Parathyroid adenoma (tissue), 2 donors: ENCODE measurements around the gene TMEM106B.
A peak's percentile ranks its signal among the peaks of the same experiment; 100 is the strongest.

Source experiments
- H2AFZ ChIP-seq: fragments of 300-600 bp; sonication (generic); one replicate; pipeline ENCODE4 v1.7.0; 2017; ENCODE audit warnings: antibody characterized with exemption, mild to moderate bottlenecking
- H3K27ac ChIP-seq: fragments of 300-600 bp; sonication (generic); one replicate; pipeline ENCODE4 v1.7.0; 2017
- H3K27me3 ChIP-seq: fragments of 300-600 bp; sonication (generic); one replicate; pipeline ENCODE4 v1.7.0; 2017; ENCODE audit warnings: low read length; ENCODE audit not compliant: control insufficient read depth, insufficient read depth
- H3K36me3 ChIP-seq: fragments of 300-600 bp; sonication (generic); one replicate; pipeline ENCODE4 v1.7.0; 2017; ENCODE audit warnings: low read length; ENCODE audit not compliant: control insufficient read depth, insufficient read depth
- H3K4me1 ChIP-seq: fragments of 300-600 bp; sonication (generic); one replicate; pipeline ENCODE4 v1.7.0; 2017; ENCODE audit warnings: control low read depth
- H3K4me2 ChIP-seq: fragments of 300-600 bp; sonication (generic); one replicate; pipeline ENCODE4 v1.7.0; 2017; ENCODE audit warnings: low read length
- H3K4me3 ChIP-seq: fragments of 300-600 bp; sonication (generic); one replicate; pipeline ENCODE4 v1.7.0; 2017; ENCODE audit warnings: low read depth, low read length
- H3K79me2 ChIP-seq: fragments of 300-600 bp; sonication (generic); one replicate; pipeline ENCODE4 v1.7.0; 2017; ENCODE audit warnings: control low read depth
- H3K9ac ChIP-seq: fragments of 300-600 bp; sonication (generic); one replicate; pipeline ENCODE4 v1.7.0; 2017; ENCODE audit warnings: mild to moderate bottlenecking
- H3K9me3 ChIP-seq: fragments of 300-600 bp; sonication (generic); one replicate; pipeline ENCODE4 v1.7.0; 2017; ENCODE audit warnings: low read length; ENCODE audit not compliant: control insufficient read depth
- TF ChIP-seq, protein P1 (sequence below): fragments of 300-600 bp; sonication (generic); IDR thresholded peaks from one replicate; pipeline ENCODE4 v1.7.0; 2017; ENCODE audit warnings: antibody characterized with exemption, mild to moderate bottlenecking
- donor health status: primary hyperparathyroidism.

TMEM106B gene

GRCh38 chr7:12174931-12175330 is 36.2 kb upstream of the TMEM106B start:
- Histone ChIP-seq H3K4me2 (no peak overlapping the region), H3K9ac (no peak overlapping the region), H3K27me3 (no peaks in the 10 kb centered on the region), H3K4me3 (no peak overlapping the region), H3K4me1 (no peaks in the 10 kb centered on the region), H3K36me3 (no peaks in the 10 kb centered on the region), H3K27ac (no peak overlapping the region), H3K9me3 (no peaks in the 10 kb centered on the region), H2AFZ (no peak overlapping the region), H3K79me2 (no peaks in the 10 kb centered on the region)
- TF ChIP-seq, protein P1, sequence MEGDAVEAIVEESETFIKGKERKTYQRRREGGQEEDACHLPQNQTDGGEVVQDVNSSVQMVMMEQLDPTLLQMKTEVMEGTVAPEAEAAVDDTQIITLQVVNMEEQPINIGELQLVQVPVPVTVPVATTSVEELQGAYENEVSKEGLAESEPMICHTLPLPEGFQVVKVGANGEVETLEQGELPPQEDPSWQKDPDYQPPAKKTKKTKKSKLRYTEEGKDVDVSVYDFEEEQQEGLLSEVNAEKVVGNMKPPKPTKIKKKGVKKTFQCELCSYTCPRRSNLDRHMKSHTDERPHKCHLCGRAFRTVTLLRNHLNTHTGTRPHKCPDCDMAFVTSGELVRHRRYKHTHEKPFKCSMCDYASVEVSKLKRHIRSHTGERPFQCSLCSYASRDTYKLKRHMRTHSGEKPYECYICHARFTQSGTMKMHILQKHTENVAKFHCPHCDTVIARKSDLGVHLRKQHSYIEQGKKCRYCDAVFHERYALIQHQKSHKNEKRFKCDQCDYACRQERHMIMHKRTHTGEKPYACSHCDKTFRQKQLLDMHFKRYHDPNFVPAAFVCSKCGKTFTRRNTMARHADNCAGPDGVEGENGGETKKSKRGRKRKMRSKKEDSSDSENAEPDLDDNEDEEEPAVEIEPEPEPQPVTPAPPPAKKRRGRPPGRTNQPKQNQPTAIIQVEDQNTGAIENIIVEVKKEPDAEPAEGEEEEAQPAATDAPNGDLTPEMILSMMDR, result no peak

DNA sequence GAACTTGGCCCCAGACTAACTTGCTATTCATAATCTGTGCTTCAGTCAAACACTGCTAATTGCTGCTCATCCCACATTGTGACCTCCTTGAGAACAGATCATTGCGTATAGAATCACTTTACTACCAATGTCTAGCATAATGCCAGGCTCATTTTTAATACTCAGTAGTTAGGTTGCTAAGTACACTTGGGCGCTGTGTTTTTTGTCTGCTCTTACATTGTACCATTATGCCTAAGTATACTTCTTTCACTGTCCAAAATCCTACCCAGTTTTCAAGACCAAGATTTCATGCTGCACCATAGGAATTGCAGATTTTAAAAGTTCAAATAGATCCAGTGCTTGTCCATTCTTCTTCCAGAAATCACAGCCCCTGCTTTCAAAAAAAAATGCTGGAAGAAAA is 32.8 kb upstream of the TMEM106B start:
- H3K9me3 ChIP-seq, result no peaks in the 10 kb centered on the region
- H3K4me3 ChIP-seq, result no peak overlapping the region
- no peaks in the 10 kb centered on the region for H3K4me1 ChIP-seq
- H3K9ac ChIP-seq, result no peak overlapping the region
- H3K27me3 ChIP-seq, result no peaks in the 10 kb centered on the region
- no peaks in the 10 kb centered on the region for H3K36me3 ChIP-seq
- TF ChIP-seq, protein P1, result no peak
- no peak overlapping the region for H3K27ac ChIP-seq
- H3K79me2 ChIP-seq, result no peaks in the 10 kb centered on the region
- no peak overlapping the region for H3K4me2 ChIP-seq
- H2AFZ ChIP-seq, result no peak overlapping the region

DNA sequence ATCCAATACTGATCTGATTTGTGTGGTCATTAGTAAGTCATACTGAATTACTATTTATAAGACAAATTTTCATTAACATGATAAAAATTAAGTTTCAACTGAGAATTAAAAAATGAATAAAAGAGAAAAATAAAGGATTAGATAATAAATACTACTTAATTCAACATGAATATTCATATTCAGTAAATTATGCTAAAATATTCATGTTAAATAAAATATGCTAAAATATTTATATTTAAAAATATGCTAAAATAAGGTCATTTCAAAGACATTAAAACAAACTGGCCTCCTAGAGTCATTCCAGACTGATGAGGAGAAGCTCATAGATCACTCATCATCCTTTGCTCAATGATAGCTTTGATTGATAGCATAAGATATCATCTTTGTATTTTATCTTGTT is 16.7 kb upstream of the TMEM106B start:
- Histone ChIP-seq H3K4me1 (no peaks in the 10 kb centered on the region), H3K79me2 (no peaks in the 10 kb centered on the region), H3K9me3 (peaks cover 3% of the 10 kb centered on the region), H2AFZ (no peak overlapping the region), H3K27me3 (no peaks in the 10 kb centered on the region), H3K4me3 (no peak overlapping the region), H3K36me3 (no peaks in the 10 kb centered on the region), H3K4me2 (no peak overlapping the region), H3K9ac (no peak overlapping the region), H3K27ac (no peak overlapping the region)
- TF ChIP-seq, protein P1, result no peak

- Histone ChIP-seq H3K79me2 (no peaks in the 10 kb centered on the region), H3K4me3 (no peak overlapping the region), H3K9me3 (peaks cover 3% of the 10 kb centered on the region), H3K9ac (no peak overlapping the region), H3K27ac (no peak overlapping the region), H2AFZ (no peak overlapping the region), H3K27me3 (no peaks in the 10 kb centered on the region), H3K36me3 (no peaks in the 10 kb centered on the region), H3K4me2 (no peak overlapping the region), H3K4me1 (no peaks in the 10 kb centered on the region)
- TF ChIP-seq, protein P1, result no peak
Observed at GRCh38 chr7:12196386-12196785, 14.7 kb upstream of the TMEM106B start.

DNA sequence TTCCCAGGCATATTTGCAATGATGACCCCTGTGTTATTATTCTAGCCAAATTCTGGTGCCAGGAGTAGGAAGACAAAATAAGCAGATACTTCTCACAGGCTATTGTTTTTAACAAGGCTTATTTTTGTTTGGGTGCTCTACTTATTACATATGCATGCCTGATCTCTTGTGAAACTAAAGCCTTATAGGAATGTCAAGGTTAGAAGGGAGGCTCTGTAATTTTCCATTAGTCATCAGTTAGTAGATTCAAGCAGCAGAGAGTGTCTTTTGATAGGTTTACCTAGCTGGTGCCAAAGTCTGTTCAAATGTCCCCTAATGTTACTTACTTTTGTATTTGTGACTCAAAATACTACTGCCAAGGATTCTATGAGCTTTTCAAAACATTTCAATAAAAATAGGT is 11.7 kb upstream of the TMEM106B start:
- H3K4me1 ChIP-seq, result no peaks in the 10 kb centered on the region

More for the DNA sequence above, 11.7 kb upstream of the TMEM106B start:
- H3K27ac ChIP-seq, result no peak overlapping the region
- TF ChIP-seq, protein P1, result no peak
- no peak overlapping the region for H3K9ac ChIP-seq
- H3K4me3 ChIP-seq, result no peak overlapping the region
- H3K4me2 ChIP-seq, result peak overlapping the region; percentile 25
- no peaks in the 10 kb centered on the region for H3K27me3 ChIP-seq
- H3K9me3 ChIP-seq, result peaks cover 3% of the 10 kb centered on the region
- H3K36me3 ChIP-seq, result no peaks in the 10 kb centered on the region
- no peaks in the 10 kb centered on the region for H3K79me2 ChIP-seq
- H2AFZ ChIP-seq, result no peak overlapping the region
